Measurements from ENCODE around the gene MKKS. TPM values are rescaled to one million over a fixed set of nuclear protein-coding genes. Genes with fewer than 3 reads are reported as not detected.

Gene MKKS
- total and polyA plus RNA-seq, 2 experiments from 2014 or later, result 9.1 to 45.9 TPM

DNA sequence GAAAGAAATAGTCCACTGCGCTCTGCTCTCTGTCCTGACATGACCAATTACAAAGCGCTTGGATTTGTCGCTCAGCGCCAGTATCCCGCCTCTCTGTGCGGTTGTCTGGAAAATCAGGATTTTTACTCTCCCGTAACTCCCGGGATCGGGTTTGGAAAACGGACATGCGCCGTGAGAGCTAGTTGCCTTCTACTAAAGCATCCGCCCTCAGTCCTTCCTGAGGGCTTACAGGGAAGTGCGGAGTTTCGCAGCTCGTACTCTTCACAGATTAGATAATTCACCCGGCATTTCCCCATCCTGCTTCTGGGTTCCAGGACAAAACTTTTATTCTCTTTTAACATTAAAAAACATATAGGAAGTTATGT, 427 bp upstream of the MKKS start:
- DNase-seq (ENCODE audit: low read depth in 1 of 2, low spot score in 1 of 2), result peak; percentile 97 to 99
- Histone ChIP-seq H3K9me3 (ENCODE audit: low read depth) (no peaks in the 10 kb centered on the region), H3K27ac (peak overlapping the region; percentile 87), H3K4me1 (ENCODE audit: low read depth) (peaks cover 6% of the 10 kb centered on the region), H3K27me3 (no peaks in the 10 kb centered on the region), H3K36me3 (no peaks in the 10 kb centered on the region), H3K4me3 (peak overlapping the region; percentile 81)
- TF ChIP-seq, protein P1, sequence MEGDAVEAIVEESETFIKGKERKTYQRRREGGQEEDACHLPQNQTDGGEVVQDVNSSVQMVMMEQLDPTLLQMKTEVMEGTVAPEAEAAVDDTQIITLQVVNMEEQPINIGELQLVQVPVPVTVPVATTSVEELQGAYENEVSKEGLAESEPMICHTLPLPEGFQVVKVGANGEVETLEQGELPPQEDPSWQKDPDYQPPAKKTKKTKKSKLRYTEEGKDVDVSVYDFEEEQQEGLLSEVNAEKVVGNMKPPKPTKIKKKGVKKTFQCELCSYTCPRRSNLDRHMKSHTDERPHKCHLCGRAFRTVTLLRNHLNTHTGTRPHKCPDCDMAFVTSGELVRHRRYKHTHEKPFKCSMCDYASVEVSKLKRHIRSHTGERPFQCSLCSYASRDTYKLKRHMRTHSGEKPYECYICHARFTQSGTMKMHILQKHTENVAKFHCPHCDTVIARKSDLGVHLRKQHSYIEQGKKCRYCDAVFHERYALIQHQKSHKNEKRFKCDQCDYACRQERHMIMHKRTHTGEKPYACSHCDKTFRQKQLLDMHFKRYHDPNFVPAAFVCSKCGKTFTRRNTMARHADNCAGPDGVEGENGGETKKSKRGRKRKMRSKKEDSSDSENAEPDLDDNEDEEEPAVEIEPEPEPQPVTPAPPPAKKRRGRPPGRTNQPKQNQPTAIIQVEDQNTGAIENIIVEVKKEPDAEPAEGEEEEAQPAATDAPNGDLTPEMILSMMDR (IDR thresholded peaks at IDR 0.05; ENCODE audit: low read depth, low read length), result no peak

DNA sequence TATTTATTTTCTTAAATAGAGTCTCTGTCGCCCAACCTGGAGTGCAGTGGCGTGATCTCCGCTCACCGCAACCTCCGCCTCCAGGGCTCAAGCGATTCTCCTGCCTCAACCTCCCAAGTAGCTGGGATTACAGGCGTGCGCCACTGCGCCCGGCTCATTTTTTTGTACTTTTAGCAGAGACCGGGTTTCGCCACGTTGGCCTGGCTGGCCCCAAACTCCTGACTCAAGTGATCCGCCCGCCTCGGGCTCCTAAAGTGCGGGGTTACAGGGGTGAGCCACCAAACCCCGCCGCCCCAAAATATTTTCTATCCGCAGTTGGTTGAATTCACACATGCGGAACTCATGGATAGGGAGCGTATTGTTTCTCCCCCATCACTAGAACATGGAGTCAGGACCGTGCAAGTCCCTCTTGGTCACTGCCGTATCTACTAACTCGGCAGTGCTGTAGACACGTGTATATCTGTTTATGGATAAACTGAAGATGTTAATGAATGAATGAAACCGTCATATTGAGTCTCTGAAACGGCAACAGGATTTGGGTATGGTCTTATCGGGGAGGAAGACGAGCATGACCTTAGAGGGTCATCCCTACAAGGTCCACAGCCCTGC, 904 bp downstream of the MKKS start:
- TF ChIP-seq, protein P1 (IDR thresholded peaks at IDR 0.05; ENCODE audit: low read depth, low read length), result no peak
- peak overlapping the region; percentile 81 for H3K4me3 ChIP-seq
- peak in 1 of 2 donors; percentile 13 for DNase-seq (ENCODE audit: low read depth in 1 of 2, low spot score in 1 of 2)
- H3K27ac ChIP-seq, result peak overlapping the region; percentile 87
- no peaks in the 10 kb centered on the region for H3K36me3 ChIP-seq
- peaks cover 9% of the 10 kb centered on the region for H3K4me1 ChIP-seq (ENCODE audit: low read depth)
- no peaks in the 10 kb centered on the region for H3K9me3 ChIP-seq (ENCODE audit: low read depth)
- no peaks in the 10 kb centered on the region for H3K27me3 ChIP-seq

DNA sequence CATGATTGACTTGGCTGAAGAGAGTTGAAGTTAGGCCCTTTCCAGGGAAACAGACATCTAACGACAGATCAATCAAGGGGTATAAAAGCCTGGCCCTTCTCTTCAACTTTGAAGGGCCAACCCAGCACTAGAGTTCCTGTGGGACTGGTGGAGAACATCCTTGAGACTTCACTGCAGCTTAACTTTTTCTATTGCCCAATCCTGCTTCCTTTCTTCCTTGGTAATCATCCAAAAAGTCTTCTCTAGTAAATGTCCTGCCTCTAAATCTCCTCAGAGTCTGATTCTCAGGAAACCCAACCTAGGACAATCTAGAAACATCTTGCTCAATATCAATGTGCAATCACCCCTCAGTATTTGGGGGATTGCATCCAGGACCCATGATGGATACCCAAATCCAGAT, 1.9 kb downstream of the MKKS start:
- DNase-seq (ENCODE audit: low read depth in 1 of 2, low spot score in 1 of 2), result peak in 1 of 2 donors; percentile 46
- no peaks in the 10 kb centered on the region for H3K36me3 ChIP-seq
- H3K27me3 ChIP-seq, result no peaks in the 10 kb centered on the region
- H3K4me3 ChIP-seq, result no peak overlapping the region
- peaks cover 18% of the 10 kb centered on the region for H3K4me1 ChIP-seq (ENCODE audit: low read depth)
- no peak overlapping the region for H3K27ac ChIP-seq
- TF ChIP-seq, protein P1 (IDR thresholded peaks at IDR 0.05; ENCODE audit: low read depth, low read length), result no peak
- H3K9me3 ChIP-seq (ENCODE audit: low read depth), result no peaks in the 10 kb centered on the region

DNA sequence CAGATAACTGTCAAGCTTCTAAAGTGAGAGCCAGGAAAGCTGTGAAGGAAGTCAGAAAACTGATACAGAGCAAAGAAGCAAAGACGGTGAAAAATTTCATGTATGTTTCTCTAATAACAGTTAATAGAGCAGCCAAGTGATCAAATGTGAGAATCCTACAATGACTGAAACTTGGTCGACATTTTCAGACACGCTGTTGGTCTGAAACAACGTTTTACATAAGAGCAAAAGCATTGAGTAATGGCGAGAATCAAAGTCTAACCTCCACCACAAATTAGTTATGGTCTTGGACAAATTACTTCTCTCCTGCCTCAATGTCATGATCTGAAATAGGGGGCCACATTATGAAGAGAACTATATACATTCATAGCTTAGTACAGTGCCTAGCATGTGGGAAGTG, 3.3 kb downstream of the MKKS start:
- no peaks in the 10 kb centered on the region for H3K27me3 ChIP-seq
- no peak overlapping the region for H3K27ac ChIP-seq
- no peaks in the 10 kb centered on the region for H3K9me3 ChIP-seq (ENCODE audit: low read depth)
- TF ChIP-seq, protein P1 (IDR thresholded peaks at IDR 0.05; ENCODE audit: low read depth, low read length), result no peak
- DNase-seq (ENCODE audit: low read depth in 1 of 2, low spot score in 1 of 2), result no peak
- H3K4me1 ChIP-seq (ENCODE audit: low read depth), result peaks cover 18% of the 10 kb centered on the region
- no peaks in the 10 kb centered on the region for H3K36me3 ChIP-seq
- no peak overlapping the region for H3K4me3 ChIP-seq

DNA sequence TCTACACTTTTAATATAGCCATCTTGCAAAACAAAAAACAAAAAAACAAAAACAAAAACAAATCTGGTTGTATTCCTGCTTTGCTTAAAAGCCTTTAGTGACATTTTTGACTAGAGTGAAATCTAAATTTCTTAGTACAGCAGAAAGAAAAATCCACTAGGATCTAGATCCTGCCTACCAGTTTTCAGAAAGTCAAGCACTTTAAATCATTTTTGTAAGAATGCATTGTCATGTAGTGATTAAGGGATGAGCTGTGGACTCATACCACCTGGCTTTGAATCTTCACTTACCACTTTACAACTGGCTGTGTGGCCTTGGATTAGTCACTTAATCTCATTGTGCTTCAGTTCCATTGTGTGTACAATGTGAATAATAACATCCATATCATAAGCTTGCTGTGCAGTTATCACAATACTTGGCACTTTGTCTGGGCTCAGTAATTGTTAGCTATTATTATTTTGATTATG, 4.0 kb downstream of the MKKS start:
- Histone ChIP-seq H3K4me3 (no peak overlapping the region), H3K4me1 (ENCODE audit: low read depth) (peaks cover 18% of the 10 kb centered on the region), H3K27me3 (no peaks in the 10 kb centered on the region), H3K27ac (no peak overlapping the region), H3K36me3 (no peaks in the 10 kb centered on the region), H3K9me3 (ENCODE audit: low read depth) (no peaks in the 10 kb centered on the region)
- TF ChIP-seq, protein P1 (IDR thresholded peaks at IDR 0.05; ENCODE audit: low read depth, low read length), result no peak
- DNase-seq (ENCODE audit: low read depth in 1 of 2, low spot score in 1 of 2), result no peak

Measured in cardiac muscle cell (in vitro differentiated cells and primary cell).